ENCODE data around the gene STIM1.

Gene STIM1

GRCh38 chr11:4140067-4140636 lies 284.7 kb downstream of the STIM1 start:
- Histone ChIP-seq H3K27ac (replicated peaks) (no peak overlapping the region), H3K27me3 (ENCODE audit: insufficient read depth, poor library complexity, severe bottlenecking) (no peaks in the 10 kb centered on the region), H3K4me3 (replicated peaks; ENCODE audit: insufficient read depth, low read length) (no peak overlapping the region)
- DNase-seq (ENCODE audit: low read depth in 1 of 2, low spot score in 1 of 2): no peak
- no peak for TF ChIP-seq GABPA (IDR thresholded peaks at IDR 0.05; ENCODE audit: low read depth)
- TF ChIP-seq REST (IDR thresholded peaks at IDR 0.05; ENCODE audit: insufficient replicate concordance, low read depth): no peak
- TF ChIP-seq SPI1 (IDR thresholded peaks at IDR 0.05; ENCODE audit: borderline replicate concordance, low read depth): no peak
- no peak for TF ChIP-seq POLR2AphosphoS5 (IDR thresholded peaks at IDR 0.05; ENCODE audit: low read depth)
- TF ChIP-seq, protein P1, sequence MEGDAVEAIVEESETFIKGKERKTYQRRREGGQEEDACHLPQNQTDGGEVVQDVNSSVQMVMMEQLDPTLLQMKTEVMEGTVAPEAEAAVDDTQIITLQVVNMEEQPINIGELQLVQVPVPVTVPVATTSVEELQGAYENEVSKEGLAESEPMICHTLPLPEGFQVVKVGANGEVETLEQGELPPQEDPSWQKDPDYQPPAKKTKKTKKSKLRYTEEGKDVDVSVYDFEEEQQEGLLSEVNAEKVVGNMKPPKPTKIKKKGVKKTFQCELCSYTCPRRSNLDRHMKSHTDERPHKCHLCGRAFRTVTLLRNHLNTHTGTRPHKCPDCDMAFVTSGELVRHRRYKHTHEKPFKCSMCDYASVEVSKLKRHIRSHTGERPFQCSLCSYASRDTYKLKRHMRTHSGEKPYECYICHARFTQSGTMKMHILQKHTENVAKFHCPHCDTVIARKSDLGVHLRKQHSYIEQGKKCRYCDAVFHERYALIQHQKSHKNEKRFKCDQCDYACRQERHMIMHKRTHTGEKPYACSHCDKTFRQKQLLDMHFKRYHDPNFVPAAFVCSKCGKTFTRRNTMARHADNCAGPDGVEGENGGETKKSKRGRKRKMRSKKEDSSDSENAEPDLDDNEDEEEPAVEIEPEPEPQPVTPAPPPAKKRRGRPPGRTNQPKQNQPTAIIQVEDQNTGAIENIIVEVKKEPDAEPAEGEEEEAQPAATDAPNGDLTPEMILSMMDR (IDR thresholded peaks at IDR 0.05; ENCODE audit: insufficient read depth, low read length): no peak

All from HL-60 (cell line).